ENCODE data around the gene GLP2R. TPM values are rescaled to one million over a fixed set of nuclear protein-coding genes. Genes with fewer than 3 reads are reported as not detected.

The GLP2R gene
- total RNA-seq, 1 donor from 2014 or later: not detected

GRCh38 chr17:9905902-9906301 lies 80.2 kb downstream of the GLP2R start:
- Histone ChIP-seq H3K27me3 (no peaks in the 10 kb centered on the region), H3K27ac (no peak overlapping the region), H3K36me3 (no peaks in the 10 kb centered on the region), H3K4me3 (no peak overlapping the region), H3K9me3 (no peaks in the 10 kb centered on the region), H3K4me1 (no peaks in the 10 kb centered on the region)
- intact Hi-C loops (cut with DNase I): no loop called here
- peak in 2 of 3 experiments; percentile 16 to 18 for TF ChIP-seq CTCF (IDR thresholded peaks at IDR 0.05)
- DNase-seq (ENCODE audit: low spot score in 2 of 2): no peak

- no peak for TF ChIP-seq CTCF (IDR thresholded peaks at IDR 0.05)
- intact Hi-C loops (cut with DNase I): no loop called here
- H3K4me3 ChIP-seq: no peak overlapping the region
- H3K27me3 ChIP-seq: no peaks in the 10 kb centered on the region
- no peak for DNase-seq (ENCODE audit: low spot score in 2 of 2)
- no peaks in the 10 kb centered on the region for H3K36me3 ChIP-seq
- H3K9me3 ChIP-seq: no peaks in the 10 kb centered on the region
- no peak overlapping the region for H3K27ac ChIP-seq
- H3K4me1 ChIP-seq: no peaks in the 10 kb centered on the region
Observed at GRCh38 chr17:9906616-9907015, 80.9 kb downstream of the GLP2R start.

- TF ChIP-seq CTCF (IDR thresholded peaks at IDR 0.05): no peak
Observed at GRCh38 chr17:9907131-9907530, 81.4 kb downstream of the GLP2R start.

GRCh38 chr17:9907883-9908648 lies 82.3 kb downstream of the GLP2R start:
- H3K4me3 ChIP-seq: no peak overlapping the region
- intact Hi-C loops (cut with DNase I): no loop called here
- H3K9me3 ChIP-seq: no peaks in the 10 kb centered on the region
- H3K27ac ChIP-seq: no peak overlapping the region
- no peaks in the 10 kb centered on the region for H3K36me3 ChIP-seq
- no peaks in the 10 kb centered on the region for H3K4me1 ChIP-seq
- DNase-seq (ENCODE audit: low spot score in 2 of 2): no peak
- no peak for TF ChIP-seq CTCF (IDR thresholded peaks at IDR 0.05)
- H3K27me3 ChIP-seq: no peaks in the 10 kb centered on the region

More at GRCh38 chr17:9907131-9907530, 81.4 kb downstream of the GLP2R start:
- no peak overlapping the region for H3K4me3 ChIP-seq
- H3K36me3 ChIP-seq: no peaks in the 10 kb centered on the region
- H3K9me3 ChIP-seq: no peaks in the 10 kb centered on the region
- intact Hi-C loops (cut with DNase I): no loop called here
- H3K27me3 ChIP-seq: no peaks in the 10 kb centered on the region
- H3K27ac ChIP-seq: no peak overlapping the region
- no peaks in the 10 kb centered on the region for H3K4me1 ChIP-seq
- DNase-seq (ENCODE audit: low spot score in 2 of 2): no peak

GRCh38 chr17:9908649-9909042 lies 82.9 kb downstream of the GLP2R start:
- H3K4me3 ChIP-seq: no peak overlapping the region
- H3K36me3 ChIP-seq: no peaks in the 10 kb centered on the region
- no peak for DNase-seq (ENCODE audit: low spot score in 2 of 2)
- H3K9me3 ChIP-seq: no peaks in the 10 kb centered on the region
- intact Hi-C loops (cut with DNase I): no loop called here
- TF ChIP-seq CTCF (IDR thresholded peaks at IDR 0.05): no peak
- H3K27me3 ChIP-seq: no peaks in the 10 kb centered on the region
- no peak overlapping the region for H3K27ac ChIP-seq
- H3K4me1 ChIP-seq: no peaks in the 10 kb centered on the region
